Neural cell (in vitro differentiated cells): ENCODE measurements around the gene SMIM1. TPM values are rescaled to one million over a fixed set of nuclear protein-coding genes. Genes with fewer than 3 reads are reported as not detected.

Experiments
- H2AFZ ChIP-seq: fragments of 200-600, 300-800 bp; sonication (generic), shearing (Covaris generic); 2 replicates; pipeline ENCODE4 v1.6.0; 2014; ENCODE audit warnings: low read depth, mild to moderate bottlenecking, antibody characterized with exemption, low read length, moderate library complexity
- H3F3A ChIP-seq: fragments of 200-600 bp; shearing (Covaris generic); 2 replicates; pipeline ENCODE4 v1.6.1; 2016; ENCODE audit warnings: mild to moderate bottlenecking, moderate library complexity, mixed read lengths, antibody characterized with exemption, low read length; ENCODE audit not compliant: insufficient read depth, poor library complexity, severe bottlenecking
- H3K27ac ChIP-seq: fragments of 200-600, 300-800 bp; sonication (generic), shearing (Covaris generic); 2 replicates; pipeline ENCODE4 v1.5.1; 2014; ENCODE audit warnings: mild to moderate bottlenecking, low read length, moderate library complexity
- H3K27me3 ChIP-seq: fragments of 300-800, 200-600 bp; sonication (generic), shearing (Covaris generic); 2 replicates; pipeline ENCODE4 v1.6.0; 2014; ENCODE audit warnings: mild to moderate bottlenecking, low read depth, low read length, moderate library complexity; ENCODE audit not compliant: insufficient read depth
- H3K36me3 ChIP-seq: fragments of 300-800, 200-600 bp; sonication (generic), shearing (Covaris generic); 2 replicates; pipeline ENCODE4 v1.5.1; 2014; ENCODE audit warnings: mild to moderate bottlenecking, antibody characterized with exemption, low read length, moderate library complexity; ENCODE audit not compliant: insufficient read depth
- H3K4me2 ChIP-seq: fragments of 300-800, 200-600 bp; sonication (generic), shearing (Covaris generic); 2 replicates; pipeline ENCODE4 v1.6.0; 2014; ENCODE audit warnings: mild to moderate bottlenecking, low read length
- H3K4me3 ChIP-seq: fragments of 300-800, 200-600 bp; sonication (generic), shearing (Covaris generic); 2 replicates; pipeline ENCODE4 v1.5.1; 2014; ENCODE audit warnings: mild to moderate bottlenecking, low read length, moderate library complexity
- H3K79me2 ChIP-seq: fragments of 200-600 bp; shearing (Covaris generic); replicated peaks from 2 replicates; pipeline ENCODE4 v1.6.0; 2014; ENCODE audit warnings: mild to moderate bottlenecking, low read length, moderate library complexity; ENCODE audit not compliant: insufficient read depth
- H3K9ac ChIP-seq: fragments of 300-800, 200-600 bp; sonication (generic), shearing (Covaris generic); 2 replicates; pipeline ENCODE4 v1.6.1; 2016; ENCODE audit warnings: mild to moderate bottlenecking, low read length, mixed read lengths
- H3K9me2 ChIP-seq: fragments of 200-600 bp; shearing (Covaris generic); 2 replicates; pipeline ENCODE4 v1.6.1; 2016; ENCODE audit warnings: mild to moderate bottlenecking, low read length, mixed read lengths; ENCODE audit not compliant: insufficient read depth
- H3K9me3 ChIP-seq: fragments of 200-600, 300-800 bp; sonication (generic), shearing (Covaris generic); 2 replicates; pipeline ENCODE4 v1.6.1; 2016; ENCODE audit warnings: mild to moderate bottlenecking, mixed run types, low read length, moderate library complexity, mixed read lengths
- H4K20me1 ChIP-seq: fragments of 200-600 bp; shearing (Covaris generic); 2 replicates; pipeline ENCODE4 v1.6.1; 2016; ENCODE audit warnings: mild to moderate bottlenecking, mixed run types; ENCODE audit not compliant: insufficient read depth
- CTCF ChIP-seq: fragments of 450-650 bp; IDR thresholded peaks from 2 replicates; pipeline ENCODE4 v1.5.1; 2014; ENCODE audit warnings: antibody characterized with exemption, mild to moderate bottlenecking, moderate library complexity; ENCODE audit not compliant: poor library complexity, severe bottlenecking
- EP300 ChIP-seq: fragments of 450-650 bp; conservative IDR thresholded peaks from 2 replicates; pipeline ENCODE4 v1.6.1; 2014; ENCODE audit warnings: antibody characterized with exemption, mild to moderate bottlenecking, moderate library complexity; ENCODE audit not compliant: poor library complexity, severe bottlenecking
- EZH2 ChIP-seq: fragments of 200-600, 300-800 bp; shearing (Covaris generic), sonication (generic); IDR thresholded peaks from 2 replicates; pipeline ENCODE4 v1.6.1; 2014; ENCODE audit warnings: antibody characterized with exemption, low read length, borderline replicate concordance, mild to moderate bottlenecking; ENCODE audit not compliant: insufficient read depth, poor library complexity, severe bottlenecking
- MXI1 ChIP-seq: fragments of 450-650 bp; conservative IDR thresholded peaks from 2 replicates; pipeline ENCODE4 v1.6.1; 2014; ENCODE audit warnings: antibody characterized with exemption, mild to moderate bottlenecking; ENCODE audit not compliant: poor library complexity, severe bottlenecking
- POLR2AphosphoS5 ChIP-seq: IDR thresholded peaks from 2 replicates; pipeline ENCODE4 v1.6.1; 2012
- RAD21 ChIP-seq: fragments of 450-650 bp; conservative IDR thresholded peaks from 2 replicates; pipeline ENCODE4 v1.6.1; 2014; ENCODE audit warnings: antibody characterized with exemption, mild to moderate bottlenecking, moderate library complexity
- REST ChIP-seq: IDR thresholded peaks from 2 replicates; pipeline ENCODE4 v1.6.1; 2012; ENCODE audit warnings: borderline replicate concordance
- SMC3 ChIP-seq: fragments of 450-650 bp; conservative IDR thresholded peaks from 2 replicates; pipeline ENCODE4 v1.6.1; 2014; ENCODE audit warnings: antibody characterized with exemption, mild to moderate bottlenecking, moderate library complexity; ENCODE audit not compliant: poor library complexity
- TAF1 ChIP-seq: IDR thresholded peaks from 2 replicates; pipeline ENCODE4 v1.6.1; 2012; ENCODE audit warnings: low read depth
- polyA plus RNA-seq: library from polyadenylated mRNA; depleted of rRNA; stranded (reverse); fragments of >200 nt; gene quantifications from 2 replicates; pipeline ENCODE4 v1.2.3, GENCODE V29; 2014

Gene SMIM1
- polyA plus RNA-seq, 1 donor from 2014 or later, result not detected

GRCh38 chr1:3731583-3732433, 40.7 kb upstream of the SMIM1 start:
- TF ChIP-seq POLR2AphosphoS5 (no peak), SMC3 (no peak), EP300 (no peak), TAF1 (no peak), EZH2 (no peak), REST (no peak), MXI1 (no peak), CTCF (no peak), RAD21 (no peak)
- H3K9me3 ChIP-seq, result no peaks in the 10 kb centered on the region
- no peaks in the 10 kb centered on the region for H3F3A ChIP-seq
- H3K27ac ChIP-seq, result no peak overlapping the region
- H3K36me3 ChIP-seq, result no peaks in the 10 kb centered on the region
- H2AFZ ChIP-seq, result no peak overlapping the region
- H3K9me2 ChIP-seq, result no peaks in the 10 kb centered on the region
- H3K9ac ChIP-seq, result no peak overlapping the region
- H3K4me2 ChIP-seq, result no peak overlapping the region
- H3K4me3 ChIP-seq, result no peak overlapping the region
- H3K79me2 ChIP-seq, result no peaks in the 10 kb centered on the region
- H3K27me3 ChIP-seq, result no peaks in the 10 kb centered on the region
- H4K20me1 ChIP-seq, result no peaks in the 10 kb centered on the region

GRCh38 chr1:3732434-3733093, 40.0 kb upstream of the SMIM1 start:
- Histone ChIP-seq H3K9me2 (no peaks in the 10 kb centered on the region), H3K27ac (no peak overlapping the region), H3K36me3 (no peaks in the 10 kb centered on the region), H3F3A (no peaks in the 10 kb centered on the region), H3K9me3 (no peaks in the 10 kb centered on the region), H3K27me3 (no peaks in the 10 kb centered on the region), H4K20me1 (no peaks in the 10 kb centered on the region), H3K9ac (no peak overlapping the region), H3K4me2 (no peak overlapping the region), H3K4me3 (no peak overlapping the region), H2AFZ (no peak overlapping the region), H3K79me2 (no peaks in the 10 kb centered on the region)
- TF ChIP-seq CTCF, result no peak
- no peak for TF ChIP-seq EP300
- no peak for TF ChIP-seq SMC3
- no peak for TF ChIP-seq MXI1
- no peak for TF ChIP-seq EZH2
- TF ChIP-seq RAD21, result no peak
- no peak for TF ChIP-seq REST
- TF ChIP-seq TAF1, result no peak
- TF ChIP-seq POLR2AphosphoS5, result no peak
